GM21717 (cell line): Measurements from ENCODE around the gene PLCXD1.

ENCODE experiments used
- ATAC-seq: cut with Tn5 transposase; IDR thresholded peaks from one replicate; pipeline ENCODE4 v1.9.1; 2021; ENCODE audit warnings: mild to moderate bottlenecking, moderate library complexity; ENCODE audit not compliant: unreplicated experiment

The PLCXD1 gene

DNA sequence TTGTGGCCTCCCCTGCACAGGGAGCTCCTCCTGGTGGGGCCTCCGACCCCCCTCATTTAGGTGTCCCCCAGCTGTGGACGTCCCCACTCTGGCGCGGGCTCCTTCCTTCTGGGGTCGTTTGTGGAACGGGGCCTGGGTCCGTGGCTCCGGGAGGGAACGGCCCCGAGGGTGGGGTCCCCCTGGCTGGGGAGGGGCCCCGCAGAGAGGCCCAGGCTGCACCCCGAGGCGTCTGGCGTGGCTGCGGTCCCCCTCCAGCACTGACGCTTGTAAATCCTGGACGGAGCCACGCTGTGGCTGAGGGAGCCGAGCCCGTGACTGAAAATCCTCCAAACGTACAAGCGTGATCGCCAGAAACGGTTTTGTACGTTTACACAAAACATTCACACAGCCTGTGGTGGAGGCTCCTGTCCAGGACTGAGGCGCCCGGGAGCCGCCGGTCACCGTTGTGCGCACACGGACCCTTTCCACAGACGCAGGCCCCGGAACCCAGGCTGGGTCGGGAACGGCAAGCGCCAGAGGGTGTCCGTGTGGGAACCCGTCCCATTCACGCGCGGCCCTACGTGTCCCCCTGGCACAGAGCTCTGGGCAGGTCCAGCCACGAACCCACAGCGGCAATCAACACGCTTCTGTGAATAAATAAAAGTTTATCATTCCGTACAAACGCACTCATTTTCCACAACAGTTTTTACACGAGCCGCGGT is 52.6 kb downstream of the PLCXD1 start:
- no peak for ATAC-seq

DNA sequence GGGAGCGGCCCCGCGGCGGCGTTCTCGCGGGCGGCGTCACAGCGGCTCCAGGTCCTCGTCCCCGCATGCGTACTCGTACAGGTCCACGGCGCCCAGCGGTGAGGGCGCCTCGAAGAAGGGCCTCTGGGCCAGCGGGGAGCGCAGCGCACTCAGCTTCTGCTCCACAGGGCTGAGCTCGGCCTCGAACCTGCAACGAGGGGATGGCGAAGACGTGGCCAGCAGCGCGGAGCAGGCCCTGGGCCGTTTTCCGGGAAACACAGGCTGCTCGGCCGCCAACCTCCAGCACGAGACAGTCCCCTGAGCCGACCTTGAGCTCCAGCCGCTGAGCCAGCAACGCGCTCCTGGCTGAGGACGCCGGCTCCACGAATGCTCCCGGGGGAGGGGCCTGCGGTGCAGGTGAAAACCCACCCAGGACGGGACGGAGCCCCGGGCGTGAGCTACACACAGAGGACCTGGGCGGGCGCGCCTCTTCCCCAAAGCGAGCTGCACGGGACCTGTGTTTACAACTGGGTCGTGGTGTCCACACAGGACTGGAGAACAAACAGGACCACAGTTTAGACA is 53.2 kb downstream of the PLCXD1 start:
- ATAC-seq, result no peak

DNA sequence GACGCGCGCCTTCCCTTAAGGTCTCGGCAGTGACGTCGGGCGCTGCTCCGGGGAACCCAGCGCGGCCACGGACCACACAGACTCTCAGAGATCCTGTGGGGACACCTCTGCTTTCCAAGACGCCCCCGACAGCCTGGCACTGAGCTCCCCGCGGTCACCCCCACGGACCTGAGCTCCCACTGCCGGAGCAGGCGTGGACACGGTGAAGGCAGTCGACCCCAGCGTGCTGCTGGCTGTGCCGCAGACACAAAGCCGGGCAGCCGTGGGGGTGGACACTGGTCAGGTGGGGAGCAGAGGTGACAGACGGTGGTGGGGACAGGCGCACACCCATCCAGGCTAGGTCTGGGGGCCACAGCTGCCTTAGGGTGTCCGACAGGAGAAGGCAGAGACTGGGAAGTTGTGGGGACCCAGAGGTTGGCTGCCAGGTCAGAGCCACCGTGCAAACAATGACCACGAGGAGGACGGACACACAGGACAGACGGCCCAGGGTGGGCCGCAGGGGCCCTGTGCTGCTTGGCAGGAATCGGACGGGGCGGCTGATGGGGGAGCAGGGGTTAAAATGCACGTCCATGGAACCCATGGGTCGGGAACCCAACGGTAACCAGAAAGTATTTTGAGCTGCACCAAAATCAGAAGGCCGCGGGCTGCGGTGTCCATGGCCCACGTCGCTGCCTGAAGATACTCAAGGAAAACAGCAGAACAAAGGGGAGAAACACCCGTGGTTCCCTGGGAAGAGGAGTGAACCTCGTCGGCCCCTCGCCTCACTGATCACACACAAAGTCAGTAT is 54.0 kb downstream of the PLCXD1 start:
- ATAC-seq, result no peak

DNA sequence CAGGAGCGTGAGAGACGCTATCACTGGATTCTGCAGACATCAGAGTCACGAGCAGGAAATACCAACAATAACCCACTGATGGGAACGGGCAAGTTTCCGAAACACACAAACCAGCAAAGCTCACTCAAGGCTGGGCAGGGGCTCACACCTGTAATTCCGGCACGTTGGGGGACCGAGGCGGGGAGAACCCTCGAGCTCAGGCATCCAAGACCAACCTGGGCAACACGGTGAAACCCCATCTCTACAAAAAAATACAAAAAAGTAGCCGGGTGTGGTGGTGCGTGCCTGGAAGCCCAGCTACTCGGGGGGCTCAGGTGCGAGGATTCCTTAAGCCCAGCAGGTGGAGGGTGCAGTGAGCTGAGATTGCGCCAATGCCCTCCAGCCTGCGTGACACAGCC is 54.6 kb downstream of the PLCXD1 start:
- ATAC-seq, result no peak

DNA sequence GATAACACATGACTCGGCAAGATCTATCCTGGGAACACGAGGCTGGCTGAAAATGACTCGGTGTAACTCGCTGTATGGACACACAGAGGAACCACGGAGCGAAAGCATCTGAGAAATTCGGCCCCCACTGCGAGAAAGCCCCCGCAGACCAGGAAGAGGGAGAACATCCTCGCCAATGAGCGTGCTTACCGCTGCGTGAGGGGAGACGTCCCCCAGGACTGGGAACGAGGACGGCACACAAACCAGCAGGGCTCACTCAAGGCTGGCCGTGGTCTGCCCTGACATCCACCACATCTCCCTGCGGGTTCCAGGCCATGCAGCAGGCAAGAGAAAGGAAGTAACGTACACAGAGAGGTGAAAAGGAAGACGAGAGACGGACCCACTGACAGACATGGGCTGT is 55.0 kb downstream of the PLCXD1 start:
- no peak for ATAC-seq

DNA sequence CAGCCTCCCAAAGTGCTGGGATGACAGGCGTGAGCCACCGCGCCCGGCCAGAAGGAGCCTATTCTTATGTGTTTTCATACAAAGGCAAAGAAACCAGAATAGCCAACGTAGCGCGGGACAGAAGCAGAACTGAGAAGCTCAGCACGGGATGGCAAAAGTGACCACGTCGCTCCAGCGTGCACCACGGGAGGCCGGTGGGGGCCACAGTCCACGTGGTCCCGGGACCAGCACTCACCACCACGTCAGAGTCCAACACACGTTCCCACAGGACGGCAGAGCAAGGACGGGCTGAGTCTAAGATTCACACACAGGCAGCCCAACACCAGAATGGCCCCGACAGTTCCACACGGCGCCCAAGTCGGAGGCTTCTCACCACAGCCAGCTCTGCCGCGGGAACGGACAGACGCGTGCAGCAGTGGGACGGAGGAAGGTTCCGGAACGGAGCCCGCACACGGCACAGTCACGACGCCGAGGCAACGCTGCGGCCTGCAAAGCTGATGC is 56.2 kb downstream of the PLCXD1 start:
- ATAC-seq, result no peak

DNA sequence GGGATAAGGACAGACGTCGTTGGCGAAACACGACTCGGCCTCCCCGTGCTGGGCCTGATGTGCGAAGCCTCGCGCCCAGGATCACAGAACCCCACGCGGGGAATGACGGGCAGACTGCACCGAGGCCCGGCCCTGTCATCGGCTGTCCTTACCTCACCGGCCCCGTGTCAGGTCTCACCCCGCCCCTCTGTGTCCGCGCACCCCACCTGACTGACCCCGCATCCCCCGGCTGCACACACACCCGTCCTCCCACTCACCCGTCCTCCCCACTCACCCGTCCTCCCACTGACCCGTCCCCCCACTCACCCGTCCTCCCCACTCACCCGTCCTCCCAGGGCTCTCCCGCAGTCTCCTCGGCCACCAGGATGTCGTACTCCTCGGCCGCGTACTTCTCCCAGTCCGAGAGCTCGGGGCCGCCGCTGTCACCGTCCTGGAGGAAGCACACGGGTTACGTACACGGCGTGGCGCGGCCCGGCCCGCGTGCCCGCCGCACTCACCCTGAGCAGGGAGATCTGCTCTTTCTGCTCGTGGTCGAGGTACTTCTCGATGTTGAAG is 57.2 kb downstream of the PLCXD1 start:
- ATAC-seq, result no peak

DNA sequence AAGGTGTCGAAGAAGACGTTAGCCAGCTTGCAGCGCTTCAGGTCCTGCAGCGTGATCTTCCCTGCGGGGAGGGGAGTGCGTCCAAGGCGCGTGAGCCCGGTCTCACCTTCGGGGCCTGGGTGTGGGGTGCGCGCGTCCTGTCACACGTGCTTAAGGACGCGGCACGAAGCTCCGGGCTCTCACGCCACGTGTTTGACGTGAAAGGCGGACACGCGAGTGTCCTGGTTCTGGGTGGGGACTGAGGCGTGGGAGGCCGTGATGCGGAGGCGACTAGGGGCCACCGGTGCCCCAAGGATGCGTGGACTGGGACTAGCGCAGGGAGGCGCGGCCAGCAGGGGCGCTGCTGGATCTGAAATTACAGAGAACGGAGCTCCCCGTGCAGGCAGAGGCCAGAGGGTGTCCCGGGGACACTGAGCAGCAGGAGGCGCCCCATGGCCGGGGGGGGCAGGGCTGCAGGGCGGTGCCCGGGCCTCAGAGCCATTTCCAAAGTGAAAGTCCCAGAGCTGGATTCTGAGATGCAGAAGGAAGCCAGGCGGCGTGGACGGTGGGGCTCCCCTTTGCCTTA is 57.7 kb downstream of the PLCXD1 start:
- no peak for ATAC-seq

DNA sequence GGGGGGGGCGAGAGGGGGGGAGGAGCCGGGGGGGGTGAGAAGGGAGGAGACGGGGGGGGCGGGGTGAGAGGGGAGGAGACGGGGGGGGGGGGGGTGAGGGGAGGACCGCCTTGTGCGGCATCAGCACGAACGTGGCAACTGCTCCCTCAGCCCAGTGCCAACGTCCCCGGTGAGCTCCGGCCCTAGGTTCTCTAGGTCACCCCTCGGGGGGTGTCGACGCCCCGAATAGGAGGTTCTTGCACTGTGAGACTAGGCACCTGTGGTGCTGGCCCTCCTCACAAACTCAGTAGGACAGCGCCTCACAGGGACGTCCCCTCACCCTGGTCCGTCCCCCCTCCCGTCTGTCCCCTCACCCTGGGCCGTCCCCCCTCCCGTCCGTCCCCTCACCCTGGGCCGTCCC is 58.9 kb downstream of the PLCXD1 start:
- ATAC-seq, result no peak

DNA sequence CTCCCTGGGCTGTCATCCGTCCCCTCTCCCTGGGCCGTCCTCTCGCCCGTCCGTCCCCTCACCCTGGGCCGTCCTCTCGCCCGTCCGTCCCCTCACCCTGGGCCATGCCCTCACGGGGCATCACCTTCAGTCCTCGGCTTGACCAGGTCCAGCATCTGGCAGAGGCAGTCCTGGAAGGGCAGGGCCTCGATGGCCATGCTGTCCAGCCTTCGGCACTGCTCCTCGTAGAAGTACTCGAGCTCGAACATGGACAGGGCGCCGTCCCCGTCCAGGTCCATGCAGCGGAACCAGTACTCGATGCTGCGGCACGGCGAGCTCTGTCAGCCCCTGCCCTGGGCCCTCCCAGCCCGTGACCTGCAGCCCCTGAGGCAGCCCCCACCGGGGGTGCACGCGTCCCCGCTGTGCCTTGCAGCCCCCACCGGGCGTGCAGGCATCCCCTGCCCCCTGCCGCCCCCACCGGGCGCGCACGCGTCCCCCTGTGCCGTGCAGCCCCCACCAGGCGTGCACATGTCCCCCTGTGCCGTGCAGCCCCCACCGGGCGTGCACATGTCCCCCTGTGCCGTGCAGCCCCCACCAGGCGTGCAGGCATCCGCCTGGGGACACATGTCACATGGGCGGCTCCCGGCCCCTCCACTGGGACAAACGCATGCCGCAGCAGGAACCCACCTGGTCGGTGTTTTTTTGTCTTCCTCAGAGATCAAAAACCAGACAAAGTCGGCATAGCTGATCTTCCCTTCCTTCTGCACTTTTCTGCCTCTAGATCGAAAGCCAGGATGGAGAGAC is 59.7 kb downstream of the PLCXD1 start:
- no peak for ATAC-seq

DNA sequence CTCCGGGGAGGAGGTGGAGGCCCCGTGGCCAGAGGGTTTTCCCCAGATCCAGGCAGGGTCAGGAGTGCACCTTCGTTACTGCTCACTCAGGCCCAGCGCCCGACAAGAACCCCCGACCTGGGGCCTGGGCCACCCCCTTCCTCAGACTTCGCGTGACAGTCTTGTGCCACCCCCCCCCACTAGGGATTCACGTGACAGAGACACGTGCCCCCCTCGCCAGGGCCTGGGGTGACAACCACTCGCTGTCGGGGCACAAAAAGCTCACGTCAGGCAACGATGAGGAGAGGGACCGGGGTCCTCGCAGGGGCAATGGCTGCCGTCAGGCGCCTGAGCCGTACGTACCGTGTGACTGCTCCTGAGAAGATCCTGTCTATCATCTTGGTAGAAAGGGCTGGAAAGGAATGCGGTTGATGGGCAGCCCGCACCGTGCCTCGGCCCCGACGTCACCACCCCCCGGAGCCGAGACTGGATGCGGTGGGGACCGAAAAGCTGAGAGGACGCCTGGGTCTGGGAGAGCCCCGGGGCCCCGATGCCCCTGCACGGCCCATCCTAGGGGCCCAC is 60.4 kb downstream of the PLCXD1 start:
- ATAC-seq, result no peak

DNA sequence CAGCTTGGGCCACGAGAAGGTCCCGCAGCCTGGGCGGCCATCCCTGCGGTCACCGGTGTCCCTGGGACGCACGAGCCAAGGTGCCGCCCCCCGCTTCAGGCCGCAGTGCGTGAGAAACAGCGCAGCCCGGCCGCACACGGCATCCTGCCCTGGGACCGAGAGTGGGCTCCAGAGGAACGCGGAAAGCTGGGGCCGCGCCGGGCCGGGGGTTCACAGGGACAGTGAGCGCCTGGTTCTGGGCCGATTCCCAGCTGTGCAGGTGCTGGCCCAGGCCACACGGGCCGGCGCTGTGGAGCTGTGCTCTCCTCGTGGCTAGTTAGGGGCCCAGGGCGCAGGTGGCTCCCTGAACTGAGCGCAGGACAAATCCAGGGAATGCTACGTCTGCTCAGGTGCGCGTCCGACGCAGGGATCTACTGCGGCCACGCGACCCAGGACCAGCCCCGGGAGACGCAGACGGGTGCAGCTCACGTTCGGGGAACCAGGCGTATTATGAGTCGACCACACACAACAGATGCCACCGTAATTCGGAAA is 63.3 kb downstream of the PLCXD1 start:
- no peak for ATAC-seq

DNA sequence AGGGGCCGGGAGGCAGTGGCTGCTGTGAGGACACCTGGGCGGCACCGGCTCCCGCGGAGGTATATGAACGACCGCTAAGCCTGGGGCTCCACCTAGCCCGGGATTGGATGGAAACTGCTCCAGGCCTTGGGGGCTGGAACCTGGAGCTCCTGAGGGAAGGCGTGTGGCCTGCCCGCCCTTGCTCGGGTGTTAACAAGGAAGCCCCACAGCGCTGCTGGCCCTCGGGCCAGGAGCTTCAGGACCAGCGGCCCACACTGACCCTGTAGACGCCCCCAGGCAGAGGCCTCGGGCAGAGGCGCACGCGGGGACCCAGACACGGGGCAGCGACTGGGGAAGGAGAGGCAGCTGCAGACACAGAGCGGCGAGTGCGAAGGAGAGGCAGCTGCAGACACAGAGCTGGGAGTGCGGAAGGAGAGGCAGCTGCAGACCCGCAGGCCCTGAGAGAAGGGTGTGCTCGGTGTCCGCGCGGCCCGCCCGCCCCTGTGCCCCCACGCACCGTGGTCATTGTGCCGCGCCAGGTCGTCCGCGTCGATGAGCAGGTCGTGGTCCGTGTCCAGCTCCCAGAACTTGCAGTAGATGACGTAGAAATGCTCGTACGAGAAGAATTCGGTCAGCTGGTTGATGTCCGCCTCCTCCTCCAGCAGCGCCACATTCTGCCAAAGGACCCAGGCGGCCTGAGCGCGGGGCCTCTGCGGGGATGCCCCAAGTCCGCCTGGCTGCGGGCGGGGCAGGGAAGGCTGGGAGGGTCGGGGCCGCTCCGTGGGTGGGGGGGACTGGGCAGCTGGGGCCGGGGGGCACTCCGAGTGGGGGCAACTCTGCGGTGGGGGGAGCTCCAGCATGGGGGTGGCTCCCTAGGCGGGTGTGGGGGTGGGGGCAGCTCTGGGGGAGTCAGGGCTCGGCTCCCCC is 64.1 kb downstream of the PLCXD1 start:
- no peak for ATAC-seq

DNA sequence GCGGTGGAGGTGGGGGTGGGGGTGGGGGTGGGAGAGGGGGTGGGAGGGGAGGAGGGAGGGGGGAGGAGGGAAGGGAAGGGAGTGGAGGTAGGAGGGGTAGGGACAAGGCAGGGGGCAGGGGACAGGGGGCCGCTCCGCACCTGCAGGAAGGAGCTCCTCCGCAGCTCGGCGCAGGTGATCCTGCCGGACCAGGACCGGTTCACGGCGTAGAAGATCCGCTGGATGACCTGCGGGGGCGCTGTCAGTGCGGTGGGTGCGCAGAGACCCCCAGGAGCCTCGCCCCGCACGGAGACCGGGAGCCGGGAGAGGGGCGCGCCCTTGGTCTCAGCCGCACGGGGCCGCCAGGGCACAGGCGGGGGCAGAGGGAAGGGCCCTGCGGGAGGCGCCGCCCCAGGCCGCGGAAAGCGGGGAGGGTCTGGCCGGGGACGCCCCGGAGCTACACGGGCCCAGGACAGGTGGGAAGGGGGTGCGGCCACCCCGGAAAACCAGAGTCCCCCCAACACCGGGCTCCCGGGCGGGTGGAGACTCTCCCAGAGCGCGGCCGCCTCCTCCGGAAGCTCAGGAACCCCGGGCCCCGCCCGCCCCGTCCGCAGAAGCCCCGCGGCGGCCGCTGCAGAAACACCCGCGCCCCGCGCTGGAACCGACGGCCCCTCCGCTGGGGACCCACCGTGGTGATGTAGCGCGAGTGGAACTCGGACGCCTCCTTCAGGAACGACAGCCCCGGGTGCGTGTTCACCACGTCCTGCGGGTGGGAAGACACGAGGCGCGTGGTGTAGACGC is 65.0 kb downstream of the PLCXD1 start:
- ATAC-seq, result no peak

DNA sequence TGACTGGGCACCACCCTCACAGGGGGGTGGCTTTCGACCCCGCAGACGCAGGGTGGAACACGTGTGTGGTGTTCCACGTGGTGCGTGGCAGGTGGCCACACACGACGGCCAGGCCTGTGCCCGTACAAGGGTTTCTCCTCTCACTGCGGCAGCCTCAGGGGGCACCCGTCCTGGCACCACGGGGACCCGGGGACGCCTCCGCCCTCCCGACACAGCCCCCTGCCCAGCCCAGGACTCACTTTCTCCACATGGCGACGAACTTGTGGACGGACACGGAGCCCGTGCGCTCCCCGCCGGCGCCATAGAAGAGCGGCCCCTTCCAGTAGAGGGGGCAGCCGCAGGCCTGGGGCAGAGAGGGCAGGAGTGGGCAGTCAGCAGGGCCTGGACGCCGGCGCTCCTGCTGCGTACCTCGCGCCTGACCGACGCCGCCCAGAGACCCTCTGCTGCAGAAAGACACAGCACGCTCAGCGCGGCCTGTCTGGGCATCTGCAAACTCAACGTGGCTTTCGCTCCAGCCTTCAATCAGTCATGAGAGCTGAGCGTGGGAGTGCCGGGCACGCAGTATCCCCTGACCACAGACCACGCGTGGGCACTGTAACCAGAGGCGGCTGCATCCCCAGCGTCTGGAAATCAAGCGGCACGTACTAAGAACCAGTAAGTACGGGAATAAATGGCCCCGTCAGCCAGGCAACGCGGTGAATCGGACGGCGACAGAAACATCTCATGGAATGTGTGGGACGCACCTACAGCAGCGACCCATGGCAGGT is 66.4 kb downstream of the PLCXD1 start:
- ATAC-seq, result no peak

DNA sequence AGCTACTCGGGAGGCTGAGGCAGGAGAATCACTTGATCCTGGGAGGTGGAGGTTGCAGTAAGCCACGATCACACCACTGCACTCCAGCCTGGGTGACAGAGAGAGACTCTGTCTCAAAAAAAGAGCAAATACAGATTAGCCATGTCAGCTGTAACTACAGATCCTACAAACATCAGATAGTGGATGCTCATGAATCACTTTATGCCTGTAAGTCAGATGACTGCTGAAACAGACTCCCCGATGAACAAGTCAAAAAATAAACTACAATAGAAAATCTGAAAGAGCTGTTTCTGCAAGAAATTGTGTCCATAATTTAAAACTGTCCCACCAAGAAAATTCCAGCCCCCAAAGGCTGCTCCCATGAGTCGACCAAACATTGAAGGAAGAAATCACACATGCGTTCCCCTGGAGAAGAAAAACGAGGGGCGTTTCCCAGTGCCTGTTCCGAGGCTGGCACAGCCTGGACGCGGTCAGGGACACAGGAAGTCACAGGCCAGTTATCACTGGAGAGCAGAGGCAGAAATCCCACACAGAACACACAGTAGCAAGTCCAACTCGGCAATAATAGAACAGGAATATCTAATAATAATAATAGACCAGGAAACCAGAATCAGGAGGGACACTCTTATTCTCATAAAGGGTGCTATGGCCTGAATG is 67.4 kb downstream of the PLCXD1 start:
- ATAC-seq, result no peak

DNA sequence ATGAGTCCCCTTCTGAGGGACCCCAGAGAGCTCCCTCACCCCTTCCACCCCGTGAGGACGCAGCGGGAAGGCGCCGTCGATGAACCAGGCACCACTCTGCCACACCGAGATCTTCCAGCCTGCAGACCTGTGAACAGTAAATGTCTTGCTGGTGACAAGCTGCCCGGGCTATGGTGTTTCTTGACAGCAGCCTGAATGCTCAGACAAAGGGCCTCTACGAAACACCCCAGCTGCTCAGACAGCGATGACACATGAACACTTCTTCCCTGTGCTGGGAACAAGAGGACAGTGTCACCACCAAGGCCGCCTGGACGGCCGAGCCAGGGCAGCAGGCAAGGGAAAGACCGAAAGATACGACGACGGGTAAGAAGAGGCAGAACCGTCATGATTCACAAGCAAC is 68.0 kb downstream of the PLCXD1 start:
- no peak for ATAC-seq
